Endodermal cell (in vitro differentiated cells): ENCODE measurements around the gene ACMSD. TPM values are rescaled to one million over a fixed set of nuclear protein-coding genes. Genes with fewer than 3 reads are reported as not detected.
A peak's percentile ranks its signal among the peaks of the same experiment; 100 is the strongest.

Source experiments
- DNase-seq: peaks from one replicate; pipeline ENCODE4 v3.0.0-alpha.2; 2017
- H3K27ac ChIP-seq: 2 replicates; pipeline ENCODE4 v1.5.1; 2013; ENCODE audit warnings: mild to moderate bottlenecking, low read depth, low read length, moderate library complexity
- H3K27me3 ChIP-seq: 2 replicates; pipeline ENCODE4 v1.6.1; 2013; ENCODE audit warnings: mild to moderate bottlenecking, low read length, moderate library complexity; ENCODE audit not compliant: insufficient read depth, control insufficient read depth, poor library complexity, severe bottlenecking
- H3K36me3 ChIP-seq: 2 replicates; pipeline ENCODE4 v1.7.0; 2013; ENCODE audit warnings: mild to moderate bottlenecking, low read length, moderate library complexity; ENCODE audit not compliant: control insufficient read depth, insufficient read depth
- H3K4me1 ChIP-seq: one replicate; pipeline ENCODE4 v1.7.0; 2013; ENCODE audit warnings: low read length; ENCODE audit not compliant: control insufficient read depth, insufficient read depth
- H3K4me3 ChIP-seq: 2 replicates; pipeline ENCODE4 v1.5.1; 2013; ENCODE audit warnings: mild to moderate bottlenecking, low read length, moderate library complexity
- H3K9ac ChIP-seq: 2 replicates; pipeline ENCODE4 v1.6.1; 2013; ENCODE audit warnings: mild to moderate bottlenecking, low read length, moderate library complexity; ENCODE audit not compliant: poor library complexity, severe bottlenecking; ENCODE audit errors: extremely low read depth
- H3K9me3 ChIP-seq: 2 replicates; pipeline ENCODE4 v1.6.1; 2013; ENCODE audit warnings: mild to moderate bottlenecking, low read length, moderate library complexity; ENCODE audit not compliant: control insufficient read depth
- H3K27ac Mint-ChIP-seq: 2 replicates; pipeline ENCODE4 v1.8.0; 2020; ENCODE audit warnings: mixed read lengths
- H3K27me3 Mint-ChIP-seq: 2 replicates; pipeline ENCODE4 v1.8.0; 2021; ENCODE audit warnings: mild to moderate bottlenecking, mixed read lengths; ENCODE audit not compliant: insufficient read depth
- H3K36me3 Mint-ChIP-seq: 2 replicates; pipeline ENCODE4 v1.8.0; 2020; ENCODE audit warnings: low read depth, mixed read lengths
- H3K4me1 Mint-ChIP-seq: 2 replicates; pipeline ENCODE4 v1.8.0; 2020; ENCODE audit warnings: mixed read lengths
- H3K4me3 Mint-ChIP-seq: 2 replicates; pipeline ENCODE4 v1.8.0; 2020; ENCODE audit warnings: mild to moderate bottlenecking, moderate library complexity, mixed read lengths
- H3K9me3 Mint-ChIP-seq: 2 replicates; pipeline ENCODE4 v1.8.0; 2020; ENCODE audit warnings: mild to moderate bottlenecking, mixed read lengths
- CTCF ChIP-seq: fragments of 200-600 bp; sonication (generic); conservative IDR thresholded peaks from 2 replicates; pipeline ENCODE4 v1.5.0; 2021; ENCODE audit warnings: antibody characterized with exemption, mild to moderate bottlenecking
- WGBS, 2 experiments: methylation state at CpG; one replicate each; pipeline versions ENCODE4 v1.1.5 to v1.1.7; 2013; ENCODE audit warnings: missing lambda C conversion rate in 2 of 2, mixed read lengths in 1 of 2; ENCODE audit not compliant: insufficient coverage in 1 of 2, insufficient read length in 1 of 2; 5-methylcytosine and 5-hydroxymethylcytosine counted together
- long read RNA-seq, 4 experiments: library from polyadenylated mRNA in 2 of 4; library from RNA in 1 of 4; library from capped mRNA in 1 of 4; stranded (forward) in 3 of 4; unstranded in 1 of 4; transcript quantifications; one replicate each; pipeline ENCODE4 v2.0.0, GENCODE V29; 2020 to 2021; ENCODE audit warnings: inconsistent platforms in 1 of 4
- polyA plus RNA-seq, 2 experiments: library from polyadenylated mRNA; stranded (reverse); fragments of 50-300 nt; gene quantifications; one replicate each; pipeline ENCODE4 v1.2.3, GENCODE V29; 2013
- total RNA-seq, 2 donors: library from RNA; stranded (reverse); fragmentation: NEBNext Ultra II Directional in 1 of 2; extraction: Animal tissue kit (Norgen Biotek cat#: 25700) in 1 of 2; gene quantifications; 2 replicates in 1 of 2; 3 replicates in 1 of 2; pipeline ENCODE4 v1.2.1, GENCODE V29; 2021

The ACMSD gene
- not detected for total RNA-seq
- not detected for polyA plus RNA-seq (2013, experiment 1 of 2)
- polyA plus RNA-seq (2013, experiment 2 of 2), result not detected
- long read RNA-seq, experiment 1, result 0 reads
- long read RNA-seq, experiment 2, result 0 reads
- long read RNA-seq, experiment 3, result 0 reads
- long read RNA-seq, experiment 4, result 0 reads

GRCh38 chr2:134838143-134838620 lies at the start of gene ACMSD:
Gene ACMSD (plus strand): TSS chr2:134838616. CDS start chr2:134838683, 67 bp downstream.
- Histone ChIP-seq H3K9ac (no peak within 1 kb of the TSS), H3K27me3 (no peaks in the 10 kb centered on the region), H3K9me3 (peaks cover 14% of the 10 kb centered on the region), H3K4me1 (no peaks in the 10 kb centered on the region), H3K4me3 (no peak within 1 kb of the TSS), H3K27ac (no peak within 1 kb of the TSS), H3K36me3 (no peaks in the 10 kb centered on the region)
- peaks cover 14% of the 10 kb centered on the region for H3K9me3 Mint-ChIP-seq
- no peak for TF ChIP-seq CTCF
- H3K36me3 Mint-ChIP-seq, result no peaks in the 10 kb centered on the region
- H3K4me3 Mint-ChIP-seq, result no peak within 1 kb of the TSS
- H3K27ac Mint-ChIP-seq, result no peak within 1 kb of the TSS
- peaks cover 5% of the 10 kb centered on the region for H3K4me1 Mint-ChIP-seq
- H3K27me3 Mint-ChIP-seq, result peaks cover 5% of the 10 kb centered on the region
- no peak for DNase-seq

GRCh38 chr2:134790487-134790886 lies 47.9 kb upstream of the ACMSD start:
- no peak overlapping the region for H3K27ac Mint-ChIP-seq

GRCh38 chr2:134791616-134792015 lies 46.8 kb upstream of the ACMSD start:
- Histone ChIP-seq H3K9ac (no peak overlapping the region), H3K9me3 (no peaks in the 10 kb centered on the region), H3K4me3 (no peak overlapping the region), H3K27ac (no peak overlapping the region), H3K4me1 (no peaks in the 10 kb centered on the region), H3K36me3 (no peaks in the 10 kb centered on the region), H3K27me3 (no peaks in the 10 kb centered on the region)
- no peak overlapping the region for H3K4me3 Mint-ChIP-seq
- no peaks in the 10 kb centered on the region for H3K36me3 Mint-ChIP-seq
- H3K4me1 Mint-ChIP-seq, result no peaks in the 10 kb centered on the region
- no peak for TF ChIP-seq CTCF
- peaks cover 3% of the 10 kb centered on the region for H3K27me3 Mint-ChIP-seq
- no peak for DNase-seq
- WGBS, 2 experiments, result 92 to 94% methylated on average over 3 of the region's 3 CpGs
- peaks cover 1% of the 10 kb centered on the region for H3K9me3 Mint-ChIP-seq
- H3K27ac Mint-ChIP-seq, result no peak overlapping the region

More at GRCh38 chr2:134790487-134790886, 47.9 kb upstream of the ACMSD start:
- Mint-ChIP-seq H3K36me3 (no peaks in the 10 kb centered on the region), H3K4me1 (no peaks in the 10 kb centered on the region), H3K9me3 (peaks cover 4% of the 10 kb centered on the region), H3K4me3 (no peak overlapping the region), H3K27me3 (peaks cover 6% of the 10 kb centered on the region)
- Histone ChIP-seq H3K27me3 (no peaks in the 10 kb centered on the region), H3K4me1 (no peaks in the 10 kb centered on the region), H3K27ac (no peak overlapping the region), H3K36me3 (no peaks in the 10 kb centered on the region), H3K4me3 (no peak overlapping the region), H3K9me3 (no peaks in the 10 kb centered on the region), H3K9ac (no peak overlapping the region)
- WGBS, 2 experiments, result 94% methylated on average over 3 of the region's 3 CpGs; no CpG with 5 or more reads in 1 of the 2 experiments
- peak; percentile 59 for TF ChIP-seq CTCF
- DNase-seq, result no peak
